LNCAP (cell line): ENCODE data around the gene SOWAHD.
A peak's percentile ranks its signal among the peaks of the same experiment; 100 is the strongest.

Source experiments
- CTCF ChIP-seq: fragments of 450-650 bp; IDR thresholded peaks from 2 replicates; pipeline ENCODE4 v1.5.1; 2017; ENCODE audit warnings: mild to moderate bottlenecking

The SOWAHD gene

GRCh38 chrX:119729408-119730201 lies 28.8 kb upstream of the SOWAHD start:
- TF ChIP-seq CTCF = peak; percentile 53

GRCh38 chrX:119734897-119735339 lies 23.5 kb upstream of the SOWAHD start:
- no peak for TF ChIP-seq CTCF

GRCh38 chrX:119735467-119735866 lies 22.9 kb upstream of the SOWAHD start:
- TF ChIP-seq CTCF = no peak

GRCh38 chrX:119736206-119736764 lies 22.1 kb upstream of the SOWAHD start:
- TF ChIP-seq CTCF = no peak

GRCh38 chrX:119738742-119739141 lies 19.6 kb upstream of the SOWAHD start:
- TF ChIP-seq CTCF = no peak

- no peak for TF ChIP-seq CTCF
Measured at GRCh38 chrX:119745283-119745848, 13.0 kb upstream of the SOWAHD start.

GRCh38 chrX:119753001-119753400 lies 5.4 kb upstream of the SOWAHD start:
- no peak for TF ChIP-seq CTCF
